GM18517 (cell line): ENCODE measurements around the gene NDUFS5.
"Not testable (repeated sequence)": the region's sequence is repeated elsewhere in the genome, so short reads cannot be mapped to it uniquely, and the experiment has no call there.

Experiments
- ATAC-seq: cut with Tn5 transposase; IDR thresholded peaks from one replicate; pipeline ENCODE4 v1.9.1; 2021; ENCODE audit warnings: mild to moderate bottlenecking, moderate library complexity; ENCODE audit not compliant: unreplicated experiment

Gene NDUFS5

DNA sequence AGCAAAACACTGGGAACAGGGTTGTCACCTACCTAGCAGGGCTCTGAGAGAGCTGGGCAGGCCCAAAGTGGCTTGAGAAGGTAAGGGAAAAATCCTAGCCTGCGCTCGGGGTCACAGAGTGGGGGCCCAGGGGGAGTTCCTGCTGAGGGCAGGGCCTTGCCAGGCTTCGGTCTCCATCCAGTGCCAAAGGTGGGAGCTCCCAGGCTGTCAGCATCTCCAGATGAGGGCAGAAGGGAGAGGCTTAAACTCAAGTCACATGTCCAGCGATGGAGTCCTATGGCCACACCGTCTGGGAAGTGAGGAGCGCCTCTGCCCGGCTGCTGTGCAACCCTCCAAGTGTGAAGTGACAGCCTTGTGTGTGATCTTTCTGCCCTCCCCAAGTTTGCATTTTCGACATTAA, 11.2 kb upstream of the NDUFS5 start:
- not testable (repeated sequence) for ATAC-seq

DNA sequence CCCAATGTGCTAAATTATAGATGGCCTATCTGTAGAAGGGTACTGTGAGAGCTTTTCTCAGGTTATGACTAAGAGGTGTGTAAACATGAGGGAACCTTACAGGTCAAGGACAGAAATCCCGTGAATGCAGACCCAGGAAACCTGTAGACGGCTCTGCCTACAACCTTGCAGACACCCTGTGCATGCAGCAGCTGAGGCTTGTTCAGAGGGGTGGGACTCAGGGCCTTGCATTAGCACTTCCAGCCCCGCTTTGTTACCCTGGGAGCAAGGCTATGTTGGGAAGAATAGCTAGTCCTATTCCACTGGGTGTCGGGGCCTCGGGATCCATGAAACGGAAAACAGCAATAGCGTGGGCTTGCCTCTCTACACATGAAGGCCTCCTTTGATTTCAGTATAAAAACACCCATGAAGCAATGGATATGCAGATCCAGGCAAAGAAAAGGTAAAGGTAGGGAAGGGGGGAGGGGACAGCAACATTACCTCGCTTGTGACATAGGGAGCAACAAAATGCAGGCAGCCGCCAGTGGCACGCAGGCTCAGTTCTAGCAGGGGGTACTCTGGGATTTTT, 9.5 kb upstream of the NDUFS5 start:
- ATAC-seq = no peak

DNA sequence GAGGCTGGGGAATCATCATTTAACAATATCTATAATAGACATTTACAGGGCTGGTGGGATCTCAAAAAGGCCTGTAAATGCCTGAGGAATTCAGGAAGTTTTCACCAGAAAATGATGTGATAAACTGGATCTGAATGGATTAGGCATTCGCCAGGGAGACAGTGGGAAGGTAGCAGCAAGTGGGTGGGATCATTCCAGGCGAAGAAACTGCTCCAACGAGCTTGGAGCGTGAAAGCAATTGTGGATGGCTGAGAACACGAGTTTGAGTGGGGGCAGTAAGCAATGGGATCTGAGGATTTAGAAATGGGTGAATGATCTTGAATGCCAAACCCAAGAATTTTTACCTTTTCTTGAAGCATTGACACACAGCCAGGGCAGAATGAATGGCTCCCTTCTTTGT, 8.9 kb upstream of the NDUFS5 start:
- ATAC-seq = no peak

DNA sequence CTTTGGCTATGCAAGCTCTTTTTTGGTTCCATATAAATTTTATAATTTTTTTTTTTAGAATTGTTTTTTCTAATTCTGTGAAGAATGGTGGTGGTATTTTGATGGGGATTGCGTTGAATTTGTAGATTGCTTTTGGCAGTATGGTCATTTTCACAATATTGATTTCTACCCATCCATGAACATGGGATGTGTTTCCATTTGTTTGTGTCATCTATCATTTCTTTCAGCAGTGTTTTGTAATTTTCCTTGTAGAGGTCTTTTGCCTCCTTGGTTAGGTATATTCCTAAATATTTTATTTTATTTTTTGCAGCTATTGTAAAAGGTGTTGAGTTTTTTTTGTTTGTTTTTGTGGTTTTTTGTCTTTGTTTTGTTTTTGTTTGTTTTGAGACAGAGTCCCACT, 5.7 kb upstream of the NDUFS5 start:
- ATAC-seq = not testable (repeated sequence)

DNA sequence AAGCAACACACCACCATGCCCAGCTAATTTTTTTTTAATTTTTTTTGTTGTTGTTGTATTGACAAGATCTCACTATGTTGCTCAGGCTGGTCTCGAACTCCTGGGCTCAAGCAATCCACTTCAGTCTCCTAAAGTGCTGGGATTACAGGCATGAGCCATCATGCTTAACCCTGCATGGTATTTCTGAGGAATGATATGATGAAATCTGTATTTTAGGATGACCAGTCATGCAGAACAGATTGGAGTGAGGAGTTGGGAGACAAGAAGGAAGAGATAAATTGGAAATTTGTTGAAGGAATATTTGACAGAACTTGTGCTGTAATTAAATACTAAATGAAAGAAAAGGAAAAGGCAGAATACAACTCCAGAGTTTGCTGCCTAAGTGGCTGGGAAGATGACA, 4.7 kb upstream of the NDUFS5 start:
- no peak for ATAC-seq

DNA sequence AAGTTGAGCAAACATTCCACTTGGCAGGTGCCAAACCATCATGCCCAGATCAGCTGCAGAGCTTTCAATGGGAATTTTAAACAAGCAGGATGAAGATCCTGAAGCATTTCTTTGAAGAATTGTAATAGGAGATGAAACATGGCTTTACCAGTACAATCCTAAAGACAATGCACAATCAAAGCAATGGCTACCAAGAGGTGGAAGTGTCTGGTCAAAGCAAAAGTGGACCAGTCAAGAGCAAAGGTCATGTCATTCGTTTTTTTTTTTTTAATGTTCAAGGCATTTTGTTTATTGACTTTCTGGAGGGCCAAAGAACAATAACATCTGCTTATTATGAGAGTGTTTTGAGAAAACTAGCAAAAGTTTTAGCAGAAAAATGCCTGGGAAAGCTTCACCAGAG, 3.0 kb upstream of the NDUFS5 start:
- ATAC-seq = no peak

DNA sequence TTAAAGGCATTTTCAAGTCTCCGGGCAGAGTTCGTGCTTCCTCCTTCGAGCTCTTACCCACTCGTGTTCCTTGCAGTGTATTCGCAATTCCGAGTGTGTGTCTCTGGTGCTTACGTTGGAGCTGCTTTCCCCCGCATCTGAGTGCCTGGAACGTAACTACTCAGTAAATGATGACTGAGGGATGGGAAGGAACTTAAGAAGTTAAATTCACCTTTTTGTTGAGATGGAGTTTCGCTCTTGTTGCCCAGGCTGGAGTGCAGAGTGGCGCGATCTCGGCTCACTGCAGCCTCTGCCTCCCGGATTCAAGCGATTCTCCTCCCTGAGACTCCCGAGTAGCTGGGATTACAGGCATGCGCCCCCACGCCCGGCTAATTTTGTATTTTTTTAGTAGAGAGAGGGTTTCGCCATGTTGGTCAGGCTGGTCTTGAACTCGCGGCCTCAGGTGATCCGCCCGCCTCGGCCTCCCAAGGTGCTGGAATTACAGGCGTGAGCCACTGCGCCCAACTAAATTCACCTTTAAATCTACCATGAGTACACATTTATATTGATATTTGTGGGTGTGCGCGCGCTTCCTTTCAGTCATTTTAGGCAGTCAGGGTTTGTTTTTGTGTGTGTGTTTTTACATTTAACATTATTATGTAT, 837 bp downstream of the NDUFS5 start:
- ATAC-seq = no peak

DNA sequence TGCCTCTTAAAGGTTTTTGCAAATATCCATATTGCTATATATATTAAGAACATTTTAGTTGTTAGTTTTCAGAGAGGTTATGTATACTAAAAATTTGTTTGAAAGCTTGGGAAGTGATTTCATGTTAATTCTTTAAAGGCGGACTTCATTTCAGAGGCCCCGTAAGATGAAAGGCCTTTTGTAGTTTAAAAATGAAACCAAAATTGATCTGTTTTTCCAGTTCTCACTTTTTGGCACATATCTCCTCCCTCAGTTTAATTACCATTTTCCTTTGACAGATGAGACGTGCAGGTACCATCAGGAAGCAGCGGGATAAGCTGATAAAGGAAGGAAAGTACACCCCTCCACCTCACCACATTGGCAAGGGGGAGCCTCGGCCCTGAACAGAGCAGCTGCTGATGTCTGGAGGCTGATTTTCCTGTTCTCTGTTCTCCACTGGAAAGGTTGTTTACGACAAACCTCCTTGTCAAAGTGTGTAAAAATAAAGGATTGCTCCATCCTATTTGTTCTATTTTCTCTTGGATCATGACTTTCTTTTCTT, 8.0 kb downstream of the NDUFS5 start:
- ATAC-seq = no peak

DNA sequence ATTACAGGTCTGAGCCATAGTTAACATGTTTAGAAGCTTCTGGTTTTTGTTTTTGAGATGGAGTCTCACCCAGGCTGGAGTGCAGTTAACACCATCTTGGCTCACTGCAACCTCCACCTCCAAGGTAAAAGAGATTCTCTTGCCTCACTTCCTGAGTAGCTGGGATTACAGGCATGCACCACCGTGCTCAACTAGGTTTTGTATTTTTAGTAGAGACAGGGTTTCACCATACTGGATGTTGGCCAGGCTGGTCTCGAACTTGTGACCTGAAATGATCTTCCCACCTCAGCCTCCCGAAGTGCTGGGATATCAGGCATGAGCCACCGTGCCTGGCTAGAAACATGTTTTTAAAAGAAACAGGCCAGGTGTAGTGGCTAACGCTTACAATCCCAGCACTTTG, 10.5 kb downstream of the NDUFS5 start:
- ATAC-seq = no peak

DNA sequence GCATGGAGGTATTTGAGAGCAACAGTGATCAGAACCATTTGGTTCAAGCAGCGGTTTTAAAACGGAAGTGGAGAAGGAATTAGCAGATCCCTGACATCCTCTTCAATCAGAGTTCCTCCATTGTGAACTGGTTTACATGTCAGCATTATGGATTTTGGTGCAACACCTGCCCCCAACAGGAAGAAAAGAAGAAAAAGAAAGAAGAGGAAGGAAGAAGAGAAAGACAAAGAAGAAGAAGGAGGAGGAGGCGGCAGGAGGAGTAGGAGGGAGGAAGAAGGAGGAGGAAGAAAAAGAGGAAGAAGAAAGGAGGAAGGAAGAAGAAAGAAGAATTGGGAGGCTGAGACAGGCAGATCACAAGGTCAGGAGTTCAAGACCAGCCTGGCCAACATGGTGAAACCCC, 17.4 kb downstream of the NDUFS5 start:
- ATAC-seq = no peak

DNA sequence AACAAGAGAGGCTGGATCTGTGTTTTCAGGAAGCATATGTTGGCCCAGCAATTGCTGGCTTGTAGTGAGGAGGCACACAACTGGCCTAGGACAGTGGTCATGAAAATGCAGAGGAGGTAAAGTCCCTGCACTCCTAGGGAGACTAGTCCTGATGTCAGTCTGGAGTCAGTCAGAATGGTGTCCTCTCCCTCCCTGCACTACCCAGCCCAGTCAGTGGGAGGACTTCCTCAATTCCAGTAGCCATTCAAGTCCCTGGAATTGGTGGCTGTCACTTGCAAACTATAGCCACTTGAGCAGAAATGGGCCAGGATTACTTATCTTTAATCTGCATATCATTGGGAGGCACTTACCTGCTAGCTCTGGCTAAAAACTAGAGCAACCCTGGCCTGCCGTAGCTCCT, 18.6 kb downstream of the NDUFS5 start:
- no peak for ATAC-seq

DNA sequence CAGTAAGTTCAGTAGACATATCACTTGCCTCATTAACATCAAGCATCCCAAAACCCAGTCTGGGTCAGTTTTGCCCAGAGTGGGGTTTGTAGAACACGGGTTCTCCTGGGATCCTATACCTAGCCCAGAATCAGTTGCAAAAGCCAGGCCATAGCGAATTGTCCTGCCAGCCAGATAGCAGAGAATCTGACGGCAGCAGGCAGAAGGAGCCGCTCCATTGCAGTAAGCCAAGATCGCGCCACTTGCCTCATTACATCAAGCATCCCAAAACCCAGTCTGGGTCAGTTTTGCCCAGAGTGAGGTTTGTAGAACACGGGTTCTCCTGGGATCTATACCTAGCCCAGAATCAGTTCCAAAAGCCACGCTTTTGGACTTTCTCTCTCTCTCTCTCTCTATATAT, 19.1 kb downstream of the NDUFS5 start:
- ATAC-seq = no peak

DNA sequence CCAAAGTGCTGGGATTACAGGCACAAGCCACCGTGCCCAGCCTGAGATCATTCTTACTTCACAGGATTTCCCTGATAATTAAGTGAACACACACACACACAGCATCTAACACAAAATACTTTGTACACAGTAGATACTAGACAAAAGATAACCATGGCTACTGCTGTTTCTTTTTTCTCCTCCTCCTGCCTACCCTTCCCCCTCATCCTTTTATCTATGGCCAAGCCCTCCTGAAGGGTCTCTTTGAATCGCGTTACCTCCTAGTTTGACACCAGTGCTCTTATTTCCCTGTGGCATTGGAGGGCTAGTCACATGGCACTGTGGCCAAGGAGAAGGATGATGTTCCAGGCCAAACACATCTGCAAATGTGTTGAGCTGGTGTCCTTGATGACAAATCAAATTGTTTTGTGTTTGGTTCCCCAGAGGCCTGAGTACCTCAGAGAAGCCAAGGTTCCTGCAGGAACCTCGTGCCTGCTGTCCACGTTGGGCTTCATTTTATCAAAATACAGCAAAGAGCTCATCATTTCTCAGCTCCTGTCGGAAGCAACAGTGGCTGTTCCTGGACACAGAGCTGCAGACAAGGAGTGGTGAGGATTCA, 20.6 kb downstream of the NDUFS5 start:
- ATAC-seq = no peak

DNA sequence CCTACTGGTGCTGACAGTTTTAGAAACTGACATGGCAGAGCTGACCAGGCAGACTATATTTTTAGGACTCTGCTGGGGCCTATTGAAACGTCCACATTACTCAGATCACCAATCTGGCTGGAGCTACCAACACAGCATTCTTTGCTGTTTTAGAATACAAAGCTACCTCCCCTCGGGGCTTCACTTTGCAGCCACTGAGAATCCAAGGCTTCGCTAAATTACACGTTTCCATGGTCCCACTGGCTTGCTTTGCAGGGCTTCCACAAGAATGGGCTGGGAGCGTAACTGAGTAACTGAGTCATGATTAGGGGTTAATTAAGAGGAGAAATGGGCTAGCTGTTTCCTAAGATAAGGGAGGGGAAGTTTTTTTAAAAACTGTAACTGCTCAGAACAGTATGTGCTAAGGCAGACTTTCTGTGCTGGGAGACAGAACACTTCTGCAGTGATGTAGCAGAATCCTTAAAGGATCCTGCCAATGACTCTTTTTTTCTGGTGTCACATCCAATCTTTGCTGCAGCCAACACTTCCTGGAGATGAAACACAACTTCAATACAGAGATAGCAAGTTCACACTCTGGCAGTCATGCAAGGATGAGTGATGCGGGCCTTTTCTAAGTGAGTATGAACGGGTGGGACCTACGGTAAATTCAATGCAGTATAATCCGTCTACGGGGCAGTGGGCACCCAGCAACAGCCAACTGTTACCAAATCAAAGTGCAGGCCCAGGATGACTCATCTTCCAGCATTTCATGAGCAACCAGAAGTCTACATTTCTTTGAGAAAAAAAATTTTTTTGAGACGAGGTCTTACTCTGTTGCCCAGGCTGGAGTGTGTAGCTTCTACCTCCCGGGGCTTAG, 21.5 kb downstream of the NDUFS5 start:
- ATAC-seq = no peak

DNA sequence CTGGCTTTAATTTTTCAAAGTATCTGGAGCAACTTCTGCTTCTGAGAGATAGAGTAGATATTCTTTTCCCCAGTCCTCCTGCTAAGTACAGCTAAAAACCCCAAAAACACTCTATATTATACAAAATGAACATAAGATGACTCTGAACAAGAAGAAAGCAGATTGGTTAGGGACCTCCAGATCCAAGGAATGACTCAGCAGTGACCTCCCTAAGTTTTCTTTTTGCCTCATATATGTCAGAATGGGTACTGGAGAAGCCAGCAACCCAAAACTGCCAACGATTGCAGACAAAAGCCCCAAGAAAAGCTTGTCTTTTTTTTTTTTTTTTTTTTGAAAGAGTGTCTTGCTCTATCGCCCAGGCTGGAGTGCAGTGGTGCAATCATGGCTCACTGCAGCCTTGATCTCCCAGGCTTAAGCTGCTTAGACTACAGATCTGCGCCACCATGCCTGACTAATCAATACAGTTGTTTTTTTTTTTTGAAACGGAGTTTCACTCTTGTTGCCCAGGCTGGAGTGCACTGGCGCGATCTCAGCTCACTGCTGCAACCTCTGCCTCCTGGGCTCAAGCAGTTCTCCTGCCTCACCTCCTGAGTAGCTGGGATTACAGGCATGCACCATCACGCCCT, 22.7 kb downstream of the NDUFS5 start:
- no peak for ATAC-seq

DNA sequence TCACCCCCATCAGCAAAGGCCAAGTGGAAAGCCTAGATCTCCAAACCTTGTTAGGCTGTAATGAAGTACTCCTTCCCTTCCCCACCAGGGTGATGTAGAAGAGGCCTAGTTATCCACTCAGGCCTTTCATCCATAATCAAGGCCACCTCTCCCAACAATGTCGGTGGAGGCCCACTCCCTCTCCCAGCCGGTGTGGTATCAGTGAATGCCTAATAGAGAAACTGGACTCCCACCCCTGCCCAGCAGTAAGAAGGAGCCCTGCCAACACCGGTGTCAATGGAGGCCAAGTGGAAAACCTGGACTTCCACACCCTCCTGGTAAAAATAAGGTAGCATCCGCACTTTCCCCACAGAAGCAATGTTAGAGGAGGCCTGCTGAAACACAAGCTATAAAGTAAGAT, 23.9 kb downstream of the NDUFS5 start:
- no peak for ATAC-seq

DNA sequence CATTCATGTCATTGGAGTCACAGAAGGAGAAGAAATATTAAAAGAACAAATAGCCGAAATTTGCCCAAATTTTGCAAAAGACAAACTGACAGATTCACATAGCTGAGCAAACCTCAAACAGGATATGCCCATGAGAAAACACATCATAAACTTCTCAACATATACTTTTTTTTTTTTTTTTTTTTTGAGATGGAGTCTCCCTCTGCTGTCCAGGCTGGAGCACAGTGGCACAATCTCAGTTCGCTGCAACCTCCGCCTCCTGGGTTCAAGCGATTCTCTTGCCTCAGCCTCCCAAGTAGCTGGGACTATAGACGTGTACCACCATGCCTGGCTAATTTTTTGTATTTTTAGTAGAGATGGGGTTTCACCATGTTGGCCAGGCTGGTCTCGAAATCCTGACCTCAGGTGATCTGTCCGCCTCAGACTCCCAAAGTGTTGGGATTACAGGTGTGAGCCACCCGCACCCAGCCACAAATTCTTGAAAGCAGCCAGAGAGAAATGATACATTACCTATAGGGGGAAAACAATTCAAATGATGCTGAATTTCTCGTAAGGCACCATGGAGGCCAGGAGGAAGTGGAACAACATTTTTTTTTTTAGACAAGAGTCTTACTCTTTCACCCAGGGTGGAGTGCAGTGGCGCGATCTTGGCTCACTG, 25.2 kb downstream of the NDUFS5 start:
- not testable (repeated sequence) for ATAC-seq

DNA sequence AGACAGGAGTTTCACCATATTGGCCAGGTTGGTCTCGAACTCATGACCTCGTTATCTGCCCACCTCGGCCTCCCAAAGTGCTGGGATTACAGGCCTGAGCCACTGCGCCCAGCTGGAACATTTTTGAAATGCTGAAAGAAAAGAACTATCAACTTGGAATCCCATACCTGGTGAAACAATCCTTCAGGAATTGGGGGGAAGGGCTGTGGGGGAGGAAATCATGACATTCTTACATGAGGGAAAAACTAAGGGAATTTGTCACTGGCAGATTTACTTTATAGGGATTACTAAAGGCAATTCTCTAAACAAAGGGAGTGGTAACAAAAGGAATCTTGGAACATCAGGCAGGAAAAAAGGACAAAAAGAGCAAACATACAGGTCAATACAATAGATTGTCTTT, 25.8 kb downstream of the NDUFS5 start:
- ATAC-seq = no peak

DNA sequence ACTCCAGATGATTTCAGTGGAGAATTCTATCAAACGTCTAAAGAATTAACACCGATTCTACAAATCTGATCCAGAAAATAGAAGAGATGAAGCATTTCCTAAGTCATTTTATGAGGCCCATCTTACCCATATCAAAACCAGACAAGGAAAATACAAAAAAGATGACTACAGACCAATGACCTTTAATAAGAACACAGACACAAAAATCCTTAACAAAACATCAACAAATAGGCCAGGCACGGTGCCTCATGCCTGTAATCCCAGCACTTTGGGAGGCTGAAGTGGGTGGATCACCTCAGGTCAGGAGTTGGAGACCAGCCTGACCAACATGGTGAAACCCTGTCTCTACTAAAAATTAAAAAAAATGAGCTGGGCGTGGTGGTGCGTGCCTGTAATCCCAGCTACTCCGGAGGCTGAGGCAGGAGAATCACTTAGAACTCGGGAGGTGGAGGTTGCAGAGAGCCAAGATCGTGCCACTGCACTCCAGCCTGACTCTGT, 29.1 kb downstream of the NDUFS5 start:
- ATAC-seq = not testable (repeated sequence)

DNA sequence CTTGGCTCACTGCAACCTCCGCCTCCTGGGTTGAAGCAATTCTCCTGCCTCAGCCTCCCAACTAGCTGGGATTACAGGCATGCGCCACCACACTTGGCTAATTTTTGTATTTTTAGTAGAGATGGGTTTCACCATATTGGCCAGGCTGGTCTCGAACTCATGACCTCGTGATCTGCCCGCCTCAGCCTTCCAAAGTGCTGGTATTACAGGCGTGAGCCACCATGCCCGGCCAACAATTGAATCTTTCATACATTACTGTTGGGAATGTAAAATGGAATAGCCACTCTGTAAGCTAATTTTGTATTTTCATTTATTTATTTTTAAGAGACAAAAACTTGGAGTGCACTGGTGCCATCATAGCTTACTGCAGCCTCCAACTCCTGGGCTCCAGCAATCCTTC, 35.4 kb downstream of the NDUFS5 start:
- not testable (repeated sequence) for ATAC-seq
